ENCODE data around the gene TTC34.
A peak's percentile ranks its signal among the peaks of the same experiment; 100 is the strongest.
"Not testable (repeated sequence)": the region's sequence is repeated elsewhere in the genome, so short reads cannot be mapped to it uniquely, and the experiment has no call there.

The TTC34 gene

DNA sequence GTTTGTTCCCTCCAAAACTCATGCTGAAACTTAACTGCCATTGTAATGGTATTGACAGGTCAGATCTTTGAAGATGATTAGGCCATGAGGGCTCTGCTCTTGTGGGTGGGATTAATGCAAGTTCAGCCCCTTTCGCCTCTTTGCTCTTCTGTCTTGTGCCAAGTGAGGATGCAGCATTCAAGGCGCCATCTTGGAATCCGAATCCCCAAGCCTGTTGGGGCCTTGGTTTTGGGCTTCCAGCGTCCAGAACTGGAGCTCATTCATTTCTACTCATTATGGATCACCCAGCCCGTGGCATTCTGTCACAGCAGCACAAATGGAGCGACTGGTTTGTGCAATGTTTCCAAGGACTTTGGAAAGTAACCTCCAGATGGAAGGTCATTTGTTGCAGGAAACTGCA, 5.6 kb downstream of the TTC34 start:
- no peak for DNase-seq

- DNase-seq, result no peak
Observed at GRCh38 chr1:2791027-2791760, 10.3 kb downstream of the TTC34 start.

- DNase-seq, result no peak
Observed at GRCh38 chr1:2789986-2790581, 11.4 kb downstream of the TTC34 start.

DNA sequence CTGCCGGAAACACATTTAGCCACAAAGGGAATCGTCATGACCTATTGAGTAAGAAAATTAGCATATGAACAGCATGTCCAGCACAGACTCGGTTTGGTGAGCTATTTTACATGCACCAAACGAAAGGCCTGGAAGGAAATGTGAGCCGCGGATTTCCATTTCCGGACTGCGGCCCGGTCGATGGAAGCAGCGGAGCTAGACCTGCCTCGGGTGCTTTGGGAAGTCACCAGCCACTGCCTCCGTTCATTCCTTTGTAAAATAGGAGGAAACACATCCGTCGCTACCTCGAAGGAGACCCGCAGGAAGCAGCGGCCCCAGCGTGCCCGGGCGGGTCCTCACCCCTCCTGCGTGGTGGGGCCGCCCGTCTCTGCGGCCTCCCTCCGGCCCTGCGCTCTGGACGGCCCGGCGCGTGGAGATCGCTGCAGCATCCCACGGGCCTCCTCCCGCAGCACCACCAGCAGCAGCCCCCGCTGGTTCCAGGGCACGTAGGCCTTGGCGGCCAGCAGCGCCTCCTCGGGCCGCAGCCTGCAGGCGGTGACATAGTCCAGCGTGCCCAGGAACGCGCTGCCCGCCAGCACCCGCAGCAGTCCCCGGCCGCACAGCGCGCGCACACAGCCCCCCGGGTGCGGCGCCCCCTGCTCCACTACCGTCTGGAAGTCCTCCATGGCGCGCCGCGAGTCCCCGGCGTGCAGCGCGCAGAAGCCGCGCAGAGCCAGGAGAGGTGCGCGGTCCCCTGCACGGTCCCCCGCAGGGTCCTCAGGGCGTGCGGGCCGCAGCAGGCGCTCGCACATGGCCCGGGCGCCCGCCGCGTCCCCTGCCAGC, 12.1 kb downstream of the TTC34 start:
- DNase-seq, result no peak

GRCh38 chr1:2788506-2789163, 12.9 kb downstream of the TTC34 start:
- DNase-seq, result no peak

DNA sequence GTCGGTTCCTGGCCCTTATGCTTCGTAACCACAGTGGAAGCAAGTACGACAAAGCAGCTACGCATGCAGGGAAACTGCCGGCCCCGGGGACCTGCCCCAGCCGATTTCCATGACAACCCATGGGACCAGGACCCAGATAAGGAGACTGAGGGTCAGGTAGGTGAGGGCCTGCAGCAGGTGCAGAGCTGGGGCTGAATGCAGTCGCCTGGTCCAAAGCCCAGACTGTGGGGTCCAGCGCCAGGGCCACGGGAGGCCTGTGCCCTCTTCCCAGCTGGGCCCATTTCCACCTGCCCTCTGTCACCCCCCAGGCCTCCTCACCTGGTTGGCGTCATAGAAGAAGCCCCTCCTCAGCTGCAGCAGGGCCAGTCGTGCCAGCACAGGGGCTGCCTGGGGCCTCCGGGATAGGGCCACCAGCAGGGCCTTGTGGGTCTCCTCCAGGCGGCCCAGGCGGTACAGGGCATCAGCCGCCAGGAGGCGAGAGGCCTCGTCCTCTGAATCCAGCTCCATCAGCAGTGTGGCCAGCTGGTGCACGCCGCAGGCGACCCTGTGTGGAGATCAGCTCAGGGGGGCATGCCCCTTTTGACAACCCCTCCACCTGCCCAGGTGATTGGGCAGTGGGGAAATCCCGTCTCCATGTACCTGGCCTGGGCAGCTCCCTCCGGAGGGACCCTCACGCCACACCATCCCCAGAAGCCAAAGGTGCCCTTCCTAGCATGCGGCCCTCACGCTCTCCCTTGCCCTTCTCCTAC, 14.2 kb downstream of the TTC34 start:
- DNase-seq, result no peak

- DNase-seq, result peak; percentile 81
Observed at GRCh38 chr1:2786329-2787162, 14.9 kb downstream of the TTC34 start.

DNA sequence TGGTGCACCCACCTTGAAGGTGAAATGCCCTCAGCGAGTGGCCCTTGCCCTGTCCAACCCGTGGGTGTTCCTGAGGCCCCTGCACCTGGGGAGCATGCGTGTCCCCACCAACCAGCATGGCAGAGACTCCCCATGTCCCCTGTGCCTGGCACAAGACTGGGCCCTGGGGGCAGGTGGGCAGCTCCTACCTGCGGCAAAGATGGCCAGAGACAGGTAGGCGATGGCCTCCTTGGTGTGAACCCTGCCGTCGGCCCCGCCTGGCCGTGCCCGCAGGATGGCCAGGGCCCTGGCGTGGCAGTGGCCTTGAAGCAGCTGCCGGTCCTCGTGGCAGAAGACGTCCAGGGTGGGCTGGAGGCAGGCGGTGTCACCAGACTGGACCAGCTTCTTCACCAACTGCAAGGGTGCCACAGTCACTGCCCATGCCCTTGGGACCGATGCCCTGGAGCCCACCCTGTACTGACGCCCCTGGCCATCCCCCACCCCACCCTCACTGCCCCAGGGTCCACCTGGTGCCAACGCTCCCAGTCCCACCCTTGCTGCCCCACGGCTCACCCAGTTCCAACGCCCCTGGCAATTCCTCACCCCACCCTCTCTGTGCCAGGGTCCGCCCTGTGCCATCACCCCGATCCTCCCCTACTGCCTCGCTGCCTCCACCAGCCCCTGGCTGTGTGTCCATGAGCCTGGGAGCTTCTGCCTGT, 15.7 kb downstream of the TTC34 start:
- no peak for DNase-seq

GRCh38 chr1:2784854-2785630, 16.5 kb downstream of the TTC34 start:
- DNase-seq, result no peak

DNA sequence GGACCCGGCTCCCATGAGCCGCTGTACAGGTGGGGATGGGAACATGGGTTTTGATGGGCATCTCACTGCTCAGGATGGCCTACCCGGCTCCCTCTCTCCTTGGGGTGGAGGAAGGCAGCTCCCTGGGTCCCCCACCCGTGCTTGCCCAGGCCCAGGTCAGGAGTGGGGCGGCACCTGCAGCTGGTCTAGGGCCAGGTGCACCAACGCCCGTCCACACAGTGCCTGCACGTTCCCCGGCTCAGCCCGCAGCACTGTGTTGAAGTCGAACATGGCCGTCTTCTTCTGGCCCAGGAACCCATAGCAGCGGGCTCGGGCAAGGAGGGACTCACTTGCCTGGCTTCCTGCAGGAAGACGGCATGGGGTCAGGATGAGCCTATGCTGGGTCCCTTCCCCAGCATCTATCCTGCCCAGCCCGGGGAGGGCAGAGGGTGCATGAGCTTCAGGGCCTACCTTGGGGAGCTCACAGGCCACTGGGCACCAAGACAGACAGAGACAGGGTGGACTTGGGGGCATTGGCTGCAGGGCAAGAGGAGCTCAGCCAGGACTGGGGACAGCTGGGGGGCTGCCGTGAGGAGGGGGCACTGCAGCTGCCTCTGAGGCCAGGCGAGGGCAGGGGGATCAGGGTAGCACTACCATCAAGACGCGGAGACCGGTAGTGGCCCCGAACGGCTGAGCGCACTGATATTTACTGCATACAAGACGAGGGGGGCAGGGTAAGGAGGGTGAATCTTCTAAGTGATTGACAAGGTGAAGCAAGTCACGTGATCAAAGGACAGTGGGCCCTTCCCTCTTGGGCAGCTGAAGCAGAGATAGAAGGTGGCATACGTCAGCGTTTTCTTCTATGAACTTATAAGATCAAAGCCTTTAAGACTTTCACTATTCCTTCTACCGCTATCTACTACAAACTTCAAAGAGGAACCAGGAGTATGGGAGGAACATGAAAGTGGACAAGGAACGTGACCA, 17.8 kb downstream of the TTC34 start:
- DNase-seq, result no peak

DNA sequence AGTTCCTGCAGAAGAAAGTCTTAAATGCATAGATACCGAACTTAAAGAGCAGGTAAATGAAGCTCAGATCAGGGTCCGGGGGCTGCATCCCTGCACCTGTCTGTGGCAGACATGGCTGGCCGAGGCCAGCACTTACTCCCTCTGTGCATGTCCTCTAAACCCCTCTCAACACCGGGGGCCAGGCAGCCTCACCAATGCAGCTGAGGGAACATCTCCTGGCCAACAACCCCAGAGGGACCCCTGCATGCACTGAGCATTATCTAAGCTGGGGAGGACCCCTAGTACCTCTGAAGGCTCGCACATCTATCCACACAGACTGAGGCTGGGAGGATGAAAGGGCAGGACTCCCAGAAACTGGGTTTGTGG, 18.4 kb downstream of the TTC34 start:
- DNase-seq, result no peak

- DNase-seq, result no peak
Observed at GRCh38 chr1:2781627-2782026, 19.9 kb downstream of the TTC34 start.

DNA sequence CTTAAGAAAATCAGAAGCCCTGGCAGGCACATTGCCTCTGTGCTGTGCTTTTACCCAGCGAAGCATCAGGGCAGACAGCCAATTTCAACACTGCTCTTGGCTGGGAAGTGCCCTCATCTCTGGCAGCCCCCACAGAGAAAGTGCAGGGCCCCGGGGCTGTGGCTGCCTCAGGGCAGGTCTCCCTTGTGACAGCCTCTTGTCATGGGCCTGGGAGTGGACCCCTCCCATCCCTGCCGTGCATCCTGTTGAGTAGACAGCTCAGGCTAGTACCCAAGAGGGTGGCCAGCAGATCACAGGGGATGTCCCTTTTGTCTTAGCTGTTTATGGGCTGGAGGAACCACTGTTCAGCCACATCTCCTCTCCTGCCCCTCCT, 23.3 kb downstream of the TTC34 start:
- DNase-seq, result no peak

GRCh38 chr1:2777424-2778219, 23.9 kb downstream of the TTC34 start:
- DNase-seq, result no peak

DNA sequence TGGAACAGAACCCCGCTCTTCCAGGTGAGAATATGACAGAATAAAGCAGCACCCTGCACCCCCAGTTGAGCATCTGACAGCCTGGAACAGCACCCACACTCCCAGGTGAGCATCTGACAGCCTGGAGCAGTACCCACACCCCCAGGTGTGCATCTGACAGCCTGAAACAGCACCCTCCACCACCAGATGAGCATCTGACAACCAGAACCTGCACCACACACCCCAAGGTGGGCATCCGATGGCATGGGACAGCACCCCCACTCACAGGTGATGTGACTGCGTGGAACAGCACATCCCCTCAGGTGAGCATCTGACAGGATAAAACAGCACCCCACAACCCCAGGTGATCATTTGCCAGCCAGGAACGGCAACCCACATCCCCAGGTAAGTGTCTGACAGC, 26.2 kb downstream of the TTC34 start:
- not testable (repeated sequence) for DNase-seq

- not testable (repeated sequence) for DNase-seq
Observed at GRCh38 chr1:2768052-2768451, 33.4 kb downstream of the TTC34 start.

DNA sequence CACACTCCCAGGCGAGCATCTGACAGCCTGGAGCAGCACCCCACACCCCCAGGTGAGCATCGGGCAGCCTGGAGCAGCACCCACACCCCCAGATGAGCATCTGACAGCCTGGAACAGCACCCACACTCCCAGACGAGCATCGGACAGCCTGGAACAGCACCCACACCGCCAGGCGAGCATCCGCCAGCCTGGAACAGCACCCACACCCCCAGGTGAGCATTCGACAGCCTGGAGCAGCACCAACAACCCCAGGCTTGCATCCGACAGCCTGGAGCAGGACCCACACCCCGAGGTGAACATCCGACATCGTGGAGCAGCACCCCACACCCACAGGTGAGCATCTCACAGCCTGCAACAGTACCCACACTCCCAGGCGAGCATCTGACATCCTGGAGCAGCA, 42.1 kb downstream of the TTC34 start:
- not testable (repeated sequence) for DNase-seq

DNA sequence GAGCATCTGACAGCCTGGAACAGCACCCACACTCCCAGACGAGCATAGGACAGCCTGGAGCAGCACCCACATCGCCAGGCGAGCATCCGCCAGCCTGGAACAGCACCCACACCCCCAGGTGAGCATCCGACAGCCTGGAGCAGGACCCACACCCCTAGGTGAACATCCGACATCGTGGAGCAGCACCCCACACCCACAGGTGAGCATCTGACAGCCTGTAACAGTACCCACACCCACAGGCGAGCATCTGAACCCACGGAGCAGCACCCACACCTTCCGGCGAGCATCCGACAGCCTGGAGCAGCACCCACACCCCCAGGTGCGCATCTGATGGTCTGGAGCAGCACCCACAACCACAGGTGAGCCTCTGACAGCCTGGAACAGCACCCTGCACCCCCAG, 44.0 kb downstream of the TTC34 start:
- not testable (repeated sequence) for DNase-seq
